CMK (cell line): ENCODE results near the gene ZNF649.
"Not testable (repeated sequence)": the region's sequence is repeated elsewhere in the genome, so short reads cannot be mapped to it uniquely, and the experiment has no call there.

ENCODE experiments used
- DNase-seq: peaks from one replicate; pipeline ENCODE4 v3.0.0-alpha.2; 2010; ENCODE audit warnings: low read depth

ZNF649 gene

GRCh38 chr19:51904331-51905165 lies at the start of gene ZNF649:
Gene ZNF649 (minus strand): TSS chr19:51905017. CDS start chr19:51900107, 4,910 bp downstream.
- peak; percentile 83 for DNase-seq

GRCh38 chr19:51948975-51949374 lies 44.2 kb upstream of the ZNF649 start:
- DNase-seq: no peak

GRCh38 chr19:51946602-51947001 lies 41.8 kb upstream of the ZNF649 start:
- no peak for DNase-seq

- DNase-seq: no peak
These were observed 40.2 kb upstream of the ZNF649 start for GRCh38 chr19:51944798-51945552.

GRCh38 chr19:51938936-51939335 lies 34.1 kb upstream of the ZNF649 start:
- DNase-seq: no peak

GRCh38 chr19:51931921-51932320 lies 27.1 kb upstream of the ZNF649 start:
- DNase-seq: no peak

- DNase-seq: no peak
These were observed 23.0 kb upstream of the ZNF649 start for GRCh38 chr19:51927859-51928258.

- DNase-seq: peak; percentile 90
These were observed 22.2 kb upstream of the ZNF649 start, which contains the start of gene ZNF613 for GRCh38 chr19:51926784-51927741. Gene ZNF613 (plus strand): TSS chr19:51927472. CDS start chr19:51936221, 8,749 bp downstream.

GRCh38 chr19:51926426-51926783 lies 21.6 kb upstream of the ZNF649 start:
- no peak for DNase-seq

GRCh38 chr19:51921949-51922348 lies 17.1 kb upstream of the ZNF649 start:
- DNase-seq: no peak

- no peak for DNase-seq
These were observed 14.8 kb upstream of the ZNF649 start for GRCh38 chr19:51919606-51920005.

- DNase-seq: no peak
These were observed 11.3 kb upstream of the ZNF649 start for GRCh38 chr19:51916167-51916566.

- DNase-seq: no peak
These were observed 10.6 kb upstream of the ZNF649 start for GRCh38 chr19:51915324-51915867.

- DNase-seq: not testable (repeated sequence)
These were observed 3.2 kb upstream of the ZNF649 start for GRCh38 chr19:51907981-51908380.

- not testable (repeated sequence) for DNase-seq
These were observed 1.3 kb upstream of the ZNF649 start for GRCh38 chr19:51906108-51906507.

- DNase-seq: not testable (repeated sequence)
These were observed 822 bp upstream of the ZNF649 start for GRCh38 chr19:51905639-51906038.

- DNase-seq: no peak
These were observed 389 bp upstream of the ZNF649 start for GRCh38 chr19:51905206-51905605.

GRCh38 chr19:51903192-51903591 lies 1.6 kb downstream of the ZNF649 start:
- DNase-seq: no peak

- DNase-seq: no peak
These were observed 3.0 kb downstream of the ZNF649 start for GRCh38 chr19:51901860-51902259.

- no peak for DNase-seq
These were observed 13.5 kb downstream of the ZNF649 start for GRCh38 chr19:51891193-51891747.

GRCh38 chr19:51889934-51890333 lies 14.9 kb downstream of the ZNF649 start:
- no peak for DNase-seq
